Parathyroid adenoma (tissue), 2 donors: ENCODE data around the gene DEDD2.
A peak's percentile ranks its signal among the peaks of the same experiment; 100 is the strongest.

ENCODE experiments used
- H2AFZ ChIP-seq: fragments of 300-600 bp; sonication (generic); one replicate; pipeline ENCODE4 v1.7.0; 2017; ENCODE audit warnings: antibody characterized with exemption, mild to moderate bottlenecking
- H3K27ac ChIP-seq: fragments of 300-600 bp; sonication (generic); one replicate; pipeline ENCODE4 v1.7.0; 2017
- H3K27me3 ChIP-seq: fragments of 300-600 bp; sonication (generic); one replicate; pipeline ENCODE4 v1.7.0; 2017; ENCODE audit warnings: low read length; ENCODE audit not compliant: control insufficient read depth, insufficient read depth
- H3K36me3 ChIP-seq: fragments of 300-600 bp; sonication (generic); one replicate; pipeline ENCODE4 v1.7.0; 2017; ENCODE audit warnings: low read length; ENCODE audit not compliant: control insufficient read depth, insufficient read depth
- H3K4me1 ChIP-seq: fragments of 300-600 bp; sonication (generic); one replicate; pipeline ENCODE4 v1.7.0; 2017; ENCODE audit warnings: control low read depth
- H3K4me2 ChIP-seq: fragments of 300-600 bp; sonication (generic); one replicate; pipeline ENCODE4 v1.7.0; 2017; ENCODE audit warnings: low read length
- H3K4me3 ChIP-seq: fragments of 300-600 bp; sonication (generic); one replicate; pipeline ENCODE4 v1.7.0; 2017; ENCODE audit warnings: low read depth, low read length
- H3K79me2 ChIP-seq: fragments of 300-600 bp; sonication (generic); one replicate; pipeline ENCODE4 v1.7.0; 2017; ENCODE audit warnings: control low read depth
- H3K9ac ChIP-seq: fragments of 300-600 bp; sonication (generic); one replicate; pipeline ENCODE4 v1.7.0; 2017; ENCODE audit warnings: mild to moderate bottlenecking
- H3K9me3 ChIP-seq: fragments of 300-600 bp; sonication (generic); one replicate; pipeline ENCODE4 v1.7.0; 2017; ENCODE audit warnings: low read length; ENCODE audit not compliant: control insufficient read depth
- TF ChIP-seq, protein P1 (sequence below): fragments of 300-600 bp; sonication (generic); IDR thresholded peaks from one replicate; pipeline ENCODE4 v1.7.0; 2017; ENCODE audit warnings: antibody characterized with exemption, mild to moderate bottlenecking
- donor health status: primary hyperparathyroidism.

DEDD2 gene

DNA sequence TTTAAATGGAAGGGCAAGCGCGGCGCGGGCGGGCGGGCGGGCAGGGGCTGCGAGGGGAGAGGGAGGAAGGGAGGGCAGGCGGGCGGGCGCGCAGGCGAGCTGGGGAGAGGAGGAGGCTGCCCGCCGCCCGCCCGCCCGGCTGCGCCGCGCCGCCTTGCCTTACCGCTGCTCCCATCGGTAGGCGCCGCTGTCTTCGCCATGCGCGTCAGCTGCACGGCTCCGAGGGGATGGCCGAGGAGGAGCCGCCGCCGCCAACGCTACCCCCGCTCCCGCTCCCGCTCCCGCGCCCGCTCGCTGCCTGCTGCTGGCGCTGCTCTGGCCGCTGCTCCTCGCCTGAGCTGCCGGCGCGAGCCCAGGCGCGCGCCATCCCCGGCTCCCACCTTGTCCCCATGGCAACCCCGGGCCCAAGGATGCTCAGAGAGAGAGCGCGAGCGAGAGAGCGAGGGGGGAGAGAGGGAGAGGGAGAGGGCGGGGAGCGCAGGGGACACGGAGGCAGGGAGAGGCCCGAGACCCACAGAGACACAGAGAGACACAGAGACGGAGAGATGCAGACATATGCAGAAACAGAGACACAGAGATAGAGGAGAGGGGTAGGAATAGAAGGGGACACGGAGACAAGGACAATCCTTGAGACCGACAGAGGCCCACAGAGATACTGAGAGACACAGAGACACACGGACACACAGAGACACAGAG, 40.3 kb downstream of the DEDD2 start:
- TF ChIP-seq, protein P1, sequence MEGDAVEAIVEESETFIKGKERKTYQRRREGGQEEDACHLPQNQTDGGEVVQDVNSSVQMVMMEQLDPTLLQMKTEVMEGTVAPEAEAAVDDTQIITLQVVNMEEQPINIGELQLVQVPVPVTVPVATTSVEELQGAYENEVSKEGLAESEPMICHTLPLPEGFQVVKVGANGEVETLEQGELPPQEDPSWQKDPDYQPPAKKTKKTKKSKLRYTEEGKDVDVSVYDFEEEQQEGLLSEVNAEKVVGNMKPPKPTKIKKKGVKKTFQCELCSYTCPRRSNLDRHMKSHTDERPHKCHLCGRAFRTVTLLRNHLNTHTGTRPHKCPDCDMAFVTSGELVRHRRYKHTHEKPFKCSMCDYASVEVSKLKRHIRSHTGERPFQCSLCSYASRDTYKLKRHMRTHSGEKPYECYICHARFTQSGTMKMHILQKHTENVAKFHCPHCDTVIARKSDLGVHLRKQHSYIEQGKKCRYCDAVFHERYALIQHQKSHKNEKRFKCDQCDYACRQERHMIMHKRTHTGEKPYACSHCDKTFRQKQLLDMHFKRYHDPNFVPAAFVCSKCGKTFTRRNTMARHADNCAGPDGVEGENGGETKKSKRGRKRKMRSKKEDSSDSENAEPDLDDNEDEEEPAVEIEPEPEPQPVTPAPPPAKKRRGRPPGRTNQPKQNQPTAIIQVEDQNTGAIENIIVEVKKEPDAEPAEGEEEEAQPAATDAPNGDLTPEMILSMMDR: peak; percentile 36
- Histone ChIP-seq H3K9me3 (no peaks in the 10 kb centered on the region), H3K4me1 (no peaks in the 10 kb centered on the region), H3K79me2 (no peaks in the 10 kb centered on the region), H3K36me3 (no peaks in the 10 kb centered on the region), H3K4me3 (no peak overlapping the region), H3K27me3 (peaks cover 6% of the 10 kb centered on the region), H3K27ac (no peak overlapping the region), H3K4me2 (peak overlapping the region; percentile 77), H3K9ac (no peak overlapping the region), H2AFZ (peak overlapping the region; percentile 48)

DNA sequence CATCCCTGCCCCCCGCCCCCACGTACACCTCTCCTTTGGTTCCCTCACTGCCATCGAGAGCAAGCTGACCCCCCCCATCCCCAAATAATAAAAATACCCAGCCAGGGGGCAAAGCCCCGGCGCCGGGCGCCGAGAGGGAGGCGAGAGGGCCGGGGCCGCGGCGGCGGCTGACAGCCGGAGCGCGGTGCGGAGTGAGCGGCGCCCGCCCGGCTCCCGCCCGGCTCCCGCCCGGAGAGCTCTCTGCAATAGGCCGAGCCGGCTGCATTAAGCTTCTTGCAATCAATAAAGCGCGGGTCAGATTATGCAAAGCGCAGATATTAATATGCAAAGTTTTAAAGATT, 40.9 kb downstream of the DEDD2 start:
- Histone ChIP-seq H3K27me3 (peaks cover 6% of the 10 kb centered on the region), H3K79me2 (no peaks in the 10 kb centered on the region), H3K4me2 (peak overlapping the region; percentile 77), H3K4me1 (no peaks in the 10 kb centered on the region), H2AFZ (peak overlapping the region; percentile 82), H3K4me3 (peak overlapping the region; percentile 43), H3K36me3 (no peaks in the 10 kb centered on the region), H3K27ac (no peak overlapping the region), H3K9me3 (no peaks in the 10 kb centered on the region), H3K9ac (no peak overlapping the region)
- TF ChIP-seq, protein P1: no peak

DNA sequence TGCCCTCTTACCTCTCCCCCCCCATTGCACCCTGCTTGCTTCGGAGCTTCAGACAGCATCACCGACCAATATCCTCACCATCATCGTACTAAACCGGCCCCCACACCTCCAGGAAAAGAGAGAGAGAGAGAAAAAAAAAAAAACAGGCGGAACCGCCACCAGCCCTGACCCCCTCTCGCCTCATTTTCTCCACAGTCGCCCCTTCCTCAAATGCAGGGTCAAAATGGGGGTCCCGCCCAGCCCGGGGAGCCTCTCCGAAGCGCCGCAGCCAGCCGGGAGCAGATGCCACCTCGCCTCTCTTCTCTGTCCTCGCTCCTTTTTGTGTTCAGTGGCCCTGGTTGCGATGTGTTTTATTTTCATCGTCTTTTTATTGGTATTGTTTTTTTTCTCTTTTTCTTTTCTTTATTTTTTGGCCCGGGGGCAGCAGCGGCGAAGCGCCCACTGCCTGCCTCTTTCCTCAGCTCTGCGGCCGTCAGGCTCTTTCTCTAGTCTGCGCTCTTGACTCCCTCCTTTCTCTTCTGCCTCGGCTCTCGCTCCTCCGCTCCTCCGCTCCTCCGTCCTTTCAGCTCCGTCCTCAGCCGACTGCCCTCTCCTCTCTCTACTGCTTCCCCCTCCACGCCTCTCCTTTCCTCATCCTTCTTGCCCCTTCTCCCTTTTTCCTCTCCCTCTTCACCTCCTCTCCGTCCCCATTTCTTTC, 41.4 kb downstream of the DEDD2 start:
- Histone ChIP-seq H3K79me2 (no peaks in the 10 kb centered on the region), H3K27ac (no peak overlapping the region), H3K36me3 (no peaks in the 10 kb centered on the region), H3K27me3 (peaks cover 6% of the 10 kb centered on the region), H3K4me2 (peak overlapping the region; percentile 77), H3K4me3 (peak overlapping the region; percentile 43), H3K4me1 (no peaks in the 10 kb centered on the region), H2AFZ (peak overlapping the region; percentile 82), H3K9ac (no peak overlapping the region), H3K9me3 (no peaks in the 10 kb centered on the region)
- TF ChIP-seq, protein P1: no peak

DNA sequence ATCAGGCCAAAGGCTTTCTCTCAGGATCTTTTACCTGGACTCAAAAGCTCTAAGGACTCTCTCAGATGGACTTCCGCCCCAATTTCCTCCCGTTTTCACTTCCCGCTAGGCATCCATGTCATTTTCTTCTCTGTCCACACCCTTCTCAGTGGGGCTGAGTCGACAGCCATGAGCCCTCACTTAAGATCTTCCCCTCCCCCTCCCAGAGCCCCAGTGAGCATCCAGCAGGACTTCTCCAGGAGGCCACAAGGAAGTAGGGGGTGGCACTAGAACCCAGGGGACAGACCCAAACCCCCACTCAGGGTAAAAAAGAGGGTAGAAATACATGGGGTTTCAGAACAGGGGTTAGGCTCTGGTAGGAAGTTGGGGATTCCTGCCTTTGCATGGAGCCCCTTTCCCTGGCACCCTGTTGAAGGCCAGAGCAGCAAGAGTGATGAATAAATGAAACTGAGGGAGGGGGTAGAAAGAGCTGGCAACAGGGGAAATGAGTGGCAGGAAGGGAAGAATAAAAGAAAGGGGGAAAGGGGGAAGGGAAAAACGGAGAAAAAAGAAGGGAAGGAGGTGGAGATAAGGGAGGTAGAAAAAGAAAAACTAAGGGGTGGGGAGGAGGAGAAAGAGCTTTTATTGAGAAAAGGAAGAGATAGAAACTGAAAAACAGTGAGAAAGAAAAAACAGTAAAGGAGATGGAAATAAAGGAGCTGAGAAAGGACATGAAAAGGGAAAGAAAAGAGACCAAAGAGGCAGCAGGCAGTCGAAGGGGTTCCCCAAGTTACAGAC, 42.3 kb downstream of the DEDD2 start:
- Histone ChIP-seq H3K27ac (no peak overlapping the region), H3K4me2 (no peak overlapping the region), H3K4me1 (no peaks in the 10 kb centered on the region), H2AFZ (no peak overlapping the region), H3K36me3 (no peaks in the 10 kb centered on the region), H3K9ac (no peak overlapping the region), H3K27me3 (peaks cover 6% of the 10 kb centered on the region), H3K4me3 (no peak overlapping the region), H3K79me2 (no peaks in the 10 kb centered on the region), H3K9me3 (no peaks in the 10 kb centered on the region)
- TF ChIP-seq, protein P1: no peak
